Subcutaneous adipose tissue (tissue), 4 donors: Measurements from ENCODE around the gene GFRA4. TPM values are rescaled to one million over a fixed set of nuclear protein-coding genes. Genes with fewer than 3 reads are reported as not detected.

Experiments
- total RNA-seq, 4 donors: library from RNA; depleted of rRNA; stranded (reverse); fragments of >200 nt; gene quantifications; one replicate each; pipeline ENCODE4 v1.1.0, GENCODE V29; 2016
- TF ChIP-seq, protein P1 (sequence below): fragments of 450-650 bp; IDR thresholded peaks from one replicate; pipeline ENCODE4 v1.5.1; 2016; ENCODE audit warnings: low read depth, mild to moderate bottlenecking, control low read depth, antibody characterized with exemption, moderate library complexity

The GFRA4 gene
- total RNA-seq, 4 donors from 2014 or later = not detected

DNA sequence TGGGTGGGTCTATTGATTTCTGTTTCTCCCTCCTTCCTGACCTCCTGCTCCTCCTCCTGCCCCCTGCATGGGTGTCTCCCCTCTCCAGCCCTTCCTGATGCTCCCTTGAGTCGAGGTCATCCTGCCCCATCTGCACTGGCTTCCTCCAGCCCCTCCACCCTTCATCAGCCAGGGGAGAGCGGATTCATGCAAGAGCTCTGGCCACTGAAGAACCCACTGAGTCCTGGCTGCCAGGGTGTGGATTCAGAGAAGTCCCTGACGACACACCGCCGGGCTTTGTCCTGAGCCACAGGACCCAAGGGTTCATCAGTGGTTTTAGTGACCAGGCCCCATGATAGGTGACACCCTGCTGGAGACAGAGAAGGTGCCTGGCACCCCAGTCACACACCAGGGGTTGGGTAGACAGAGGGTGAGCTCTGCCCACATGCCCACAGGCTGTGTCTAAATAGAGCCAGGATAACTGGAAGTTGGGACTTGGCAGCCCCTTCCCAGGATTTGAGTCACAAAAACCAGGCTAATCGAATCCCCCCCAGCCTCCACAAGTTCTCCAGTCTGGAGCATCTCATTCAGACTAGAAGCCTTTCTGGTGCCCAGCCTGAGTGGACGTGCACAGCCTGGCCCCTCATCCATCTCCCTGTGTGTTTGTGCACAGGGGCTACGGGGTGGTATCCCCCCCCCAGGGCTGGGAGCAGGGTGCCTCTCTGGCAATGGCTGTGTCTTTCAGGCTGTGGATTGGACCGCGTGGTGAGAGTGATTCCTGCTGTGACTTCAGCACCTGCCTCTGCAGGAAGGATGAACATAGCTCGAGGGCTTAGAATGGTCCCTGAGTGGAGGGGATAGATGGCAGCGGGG, 1.2 kb downstream of the GFRA4 start:
- TF ChIP-seq, protein P1, sequence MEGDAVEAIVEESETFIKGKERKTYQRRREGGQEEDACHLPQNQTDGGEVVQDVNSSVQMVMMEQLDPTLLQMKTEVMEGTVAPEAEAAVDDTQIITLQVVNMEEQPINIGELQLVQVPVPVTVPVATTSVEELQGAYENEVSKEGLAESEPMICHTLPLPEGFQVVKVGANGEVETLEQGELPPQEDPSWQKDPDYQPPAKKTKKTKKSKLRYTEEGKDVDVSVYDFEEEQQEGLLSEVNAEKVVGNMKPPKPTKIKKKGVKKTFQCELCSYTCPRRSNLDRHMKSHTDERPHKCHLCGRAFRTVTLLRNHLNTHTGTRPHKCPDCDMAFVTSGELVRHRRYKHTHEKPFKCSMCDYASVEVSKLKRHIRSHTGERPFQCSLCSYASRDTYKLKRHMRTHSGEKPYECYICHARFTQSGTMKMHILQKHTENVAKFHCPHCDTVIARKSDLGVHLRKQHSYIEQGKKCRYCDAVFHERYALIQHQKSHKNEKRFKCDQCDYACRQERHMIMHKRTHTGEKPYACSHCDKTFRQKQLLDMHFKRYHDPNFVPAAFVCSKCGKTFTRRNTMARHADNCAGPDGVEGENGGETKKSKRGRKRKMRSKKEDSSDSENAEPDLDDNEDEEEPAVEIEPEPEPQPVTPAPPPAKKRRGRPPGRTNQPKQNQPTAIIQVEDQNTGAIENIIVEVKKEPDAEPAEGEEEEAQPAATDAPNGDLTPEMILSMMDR = no peak

DNA sequence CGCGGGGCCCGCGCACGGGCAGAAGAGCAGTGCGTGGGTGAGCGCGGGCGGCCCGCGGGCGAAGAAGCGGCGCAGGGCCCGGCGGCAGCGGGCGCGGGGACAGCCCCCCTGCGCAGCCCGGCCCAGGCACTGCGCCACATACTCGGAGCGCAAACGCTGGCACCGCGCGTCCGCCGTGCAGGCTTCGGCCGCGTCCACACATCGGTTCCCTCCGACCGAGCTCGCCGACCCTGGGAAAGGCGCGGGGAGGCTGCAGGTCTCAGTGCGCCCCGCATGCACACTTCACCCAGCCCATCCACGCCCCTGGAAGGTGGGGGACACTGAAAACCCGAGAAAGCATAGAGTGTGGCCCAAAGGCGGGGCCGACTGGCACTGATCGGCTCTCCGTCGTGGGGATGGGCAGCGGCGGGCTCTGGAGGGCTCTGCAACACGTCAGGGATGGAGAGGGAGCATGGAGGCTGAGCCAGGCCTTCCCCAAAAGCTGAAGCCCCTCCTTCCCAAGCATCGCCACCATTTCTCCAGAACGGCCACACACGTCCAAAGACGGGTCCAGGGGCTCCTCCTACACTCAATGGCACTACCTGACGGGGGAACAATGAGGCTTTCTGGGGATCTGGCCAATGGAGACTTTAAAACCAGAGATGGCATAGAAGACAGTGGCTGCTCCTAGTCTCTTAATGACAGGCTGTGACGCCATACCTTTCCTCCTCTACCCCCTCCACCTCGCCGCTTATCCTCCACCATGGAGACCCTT, 2.0 kb downstream of the GFRA4 start:
- TF ChIP-seq, protein P1 = no peak

DNA sequence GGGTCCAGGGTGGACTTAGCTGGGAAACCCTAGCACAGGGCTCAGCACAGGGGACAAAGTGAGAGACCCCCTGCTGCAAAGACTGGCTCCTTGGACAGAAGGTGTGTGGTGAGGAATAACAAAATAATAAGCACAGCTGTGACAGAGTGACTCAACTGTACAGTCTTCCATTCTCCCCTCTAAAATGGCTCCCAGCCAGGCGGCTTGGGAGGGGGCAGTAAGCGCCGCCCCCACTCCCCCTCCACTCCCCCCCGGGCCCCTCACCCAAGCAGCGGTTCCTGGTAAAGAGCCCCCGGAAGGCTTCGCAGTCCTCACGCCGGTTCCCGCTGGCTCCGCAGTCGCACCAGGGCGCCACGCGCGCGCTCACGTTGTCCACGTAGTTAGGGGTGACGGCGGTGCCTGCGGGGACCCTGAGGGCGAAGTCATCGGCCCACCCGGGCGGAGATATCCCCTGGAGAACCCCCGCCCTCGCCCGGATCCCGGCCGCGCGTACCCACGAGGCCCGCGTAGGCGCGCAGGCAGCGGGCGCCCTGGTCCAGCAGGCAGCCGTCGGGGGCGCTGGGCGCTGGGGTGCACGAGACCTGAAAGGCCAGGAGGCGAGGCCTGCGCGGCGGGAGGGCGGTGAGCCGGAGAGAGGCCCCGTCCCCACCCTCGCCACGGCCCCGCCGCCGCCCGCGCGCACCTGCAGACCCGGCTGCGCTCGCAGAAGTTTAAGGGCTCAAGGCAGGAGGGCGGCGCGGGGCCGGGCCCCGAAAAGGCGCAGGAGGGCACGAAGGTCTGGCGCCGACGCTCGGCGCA, 2.7 kb downstream of the GFRA4 start:
- TF ChIP-seq, protein P1 = no peak

DNA sequence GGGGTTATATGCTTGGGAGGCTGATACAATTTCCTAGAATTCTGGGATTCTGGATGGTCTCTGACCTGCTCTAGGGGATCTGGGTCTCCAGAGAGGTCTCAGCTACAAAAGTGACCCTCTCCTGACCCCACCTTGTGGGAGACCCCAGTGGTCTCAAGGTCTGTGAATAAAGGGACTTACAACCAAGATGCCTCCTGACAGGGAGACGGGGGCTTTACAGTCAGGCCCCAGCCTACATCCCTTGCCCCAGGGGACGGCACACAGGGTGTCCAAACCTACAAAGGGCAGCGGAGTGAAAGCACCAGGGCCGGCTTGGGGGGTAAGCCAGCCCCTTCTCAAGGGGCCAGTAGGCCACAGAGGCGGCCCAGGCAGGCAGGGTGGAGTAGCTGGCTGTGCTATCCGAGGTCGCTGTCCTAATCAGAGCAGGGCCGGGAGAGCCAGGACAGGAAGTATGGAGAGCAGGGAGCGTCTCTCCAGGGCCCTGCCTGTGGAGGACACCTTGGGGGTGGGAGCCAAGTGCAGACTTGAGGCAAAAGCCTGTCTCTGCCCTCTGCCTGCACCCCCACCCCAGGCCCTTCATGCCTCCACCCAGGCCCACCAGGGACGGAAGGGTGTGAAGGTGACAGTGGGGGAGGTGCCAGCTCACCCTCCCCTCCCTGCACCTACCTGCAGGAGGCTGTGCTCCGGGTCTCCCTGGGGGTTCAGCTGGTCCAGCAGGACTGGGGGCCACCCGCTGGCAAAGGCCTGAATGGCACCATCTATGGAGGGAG, 3.5 kb downstream of the GFRA4 start:
- TF ChIP-seq, protein P1 = no peak

DNA sequence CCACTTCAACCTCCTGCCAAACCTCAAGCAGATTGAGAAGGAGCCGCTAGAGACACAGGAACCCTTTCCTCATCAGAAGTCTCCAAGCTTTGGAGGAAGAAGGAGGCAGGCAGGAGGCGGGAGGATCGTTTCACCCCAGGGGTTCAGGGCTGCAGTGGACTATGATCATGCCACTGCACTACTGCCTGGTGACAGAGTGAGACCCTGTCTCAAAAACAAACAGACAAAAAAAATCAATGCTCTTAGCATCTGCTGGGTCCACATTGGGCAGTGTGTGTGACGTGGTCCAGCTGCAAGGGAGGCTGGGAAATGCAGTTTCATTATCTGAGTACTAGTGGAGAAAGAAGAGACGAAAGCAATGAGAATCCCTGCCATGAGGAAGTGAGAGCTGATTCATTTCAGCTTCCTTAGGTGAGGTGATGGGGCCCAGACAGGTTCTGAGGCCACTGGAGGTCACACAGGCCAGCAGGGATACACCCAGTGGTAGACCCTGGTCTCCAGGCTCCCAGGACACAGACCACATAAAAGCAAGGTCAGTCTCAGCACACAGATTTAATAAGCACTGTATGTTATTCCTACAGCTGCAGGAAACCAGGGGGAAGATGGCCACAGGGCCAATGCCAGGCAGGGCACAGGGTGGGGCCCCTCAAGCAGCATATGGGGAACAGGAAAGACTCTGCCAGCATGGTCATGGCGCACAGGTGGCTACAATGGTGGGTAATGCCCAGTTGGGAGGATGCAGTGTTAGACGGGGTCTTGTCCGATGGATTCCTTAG, 4.3 kb downstream of the GFRA4 start:
- TF ChIP-seq, protein P1 = no peak

DNA sequence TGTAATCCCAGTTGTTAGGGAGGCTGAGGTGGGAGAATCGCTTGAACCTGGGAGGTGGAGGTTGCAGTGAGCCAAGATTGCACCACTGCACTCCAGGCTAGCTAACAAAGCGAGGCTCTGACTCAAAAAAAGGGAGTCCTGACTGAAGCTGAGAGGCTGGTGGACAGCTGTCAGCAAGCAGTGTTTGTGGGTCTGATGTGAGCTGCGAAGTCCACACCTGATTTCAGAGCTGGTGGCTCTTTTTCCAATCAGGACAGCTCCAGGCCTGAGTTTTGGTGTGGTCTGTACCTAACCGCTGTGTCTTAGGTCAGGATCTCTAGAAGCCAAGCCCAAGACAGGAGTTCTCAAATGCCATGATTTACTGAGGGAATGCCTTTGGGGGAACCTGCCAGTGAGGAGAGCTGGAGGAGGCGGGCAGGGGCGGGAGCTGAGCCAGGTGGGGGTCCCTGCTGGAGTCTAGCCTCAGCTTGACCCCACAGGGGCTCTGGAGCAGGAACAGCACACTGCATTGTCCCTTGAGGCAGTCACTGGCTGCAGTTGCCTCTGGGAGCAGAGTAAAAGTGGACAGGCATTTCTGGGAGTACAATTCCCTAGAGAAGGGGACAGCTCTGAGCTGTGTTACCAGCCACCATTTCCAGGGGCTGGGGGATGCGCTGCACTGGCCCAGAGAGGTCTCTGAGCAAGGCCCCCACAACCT, 5.0 kb downstream of the GFRA4 start:
- TF ChIP-seq, protein P1 = no peak
